Measurements from ENCODE around the gene NFX1. TPM values are rescaled to one million over a fixed set of nuclear protein-coding genes. Genes with fewer than 3 reads are reported as not detected.

Gene NFX1
- polyA plus RNA-seq, 1 donor = 33.4 TPM

DNA sequence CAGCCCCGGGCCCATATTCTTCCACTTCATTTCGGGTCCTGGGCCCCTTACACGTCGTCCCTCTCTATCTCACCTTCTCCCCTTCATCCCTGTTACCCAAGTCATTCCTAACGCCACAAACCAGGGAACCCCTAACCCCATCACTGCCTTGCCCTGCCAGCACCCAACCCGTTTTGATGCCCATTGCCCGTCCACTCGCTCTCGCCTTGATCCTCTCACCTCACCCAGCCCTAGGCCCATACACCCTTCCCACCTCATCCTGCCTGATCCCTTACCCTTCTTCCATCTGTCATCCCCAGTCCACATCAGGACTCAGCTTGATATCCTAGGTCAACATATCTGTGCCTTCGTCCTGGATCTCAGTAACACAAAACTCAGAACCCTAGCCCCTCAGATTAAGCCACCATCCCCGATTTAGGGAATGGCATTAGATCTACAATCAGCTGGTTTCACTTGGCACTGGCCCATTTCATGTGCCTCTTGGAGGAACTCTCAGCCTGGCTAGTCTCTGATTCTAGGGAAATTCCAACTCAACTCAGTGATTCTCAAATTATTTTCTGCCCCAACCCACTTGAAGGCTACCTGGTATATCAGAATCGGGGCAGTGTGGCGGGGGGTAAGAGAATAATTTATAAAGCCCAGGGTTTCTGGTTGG, 25.0 kb upstream of the NFX1 start:
- peaks cover 7% of the 10 kb centered on the region for H3K4me1 ChIP-seq (ENCODE audit: control insufficient read depth, insufficient read depth, low read length)
- peak overlapping the region; percentile 73 for H3K27ac ChIP-seq (ENCODE audit: low read length)
- H3K27me3 ChIP-seq (ENCODE audit: control insufficient read depth, insufficient read depth, low read length) = no peaks in the 10 kb centered on the region
- H3K4me3 ChIP-seq (ENCODE audit: low read length) = peak overlapping the region; percentile 82
- peaks cover 34% of the 10 kb centered on the region for H3K36me3 ChIP-seq (ENCODE audit: control insufficient read depth, insufficient read depth, low read length)
- 80% methylated on average over 1 of the region's 13 CpGs for WGBS (ENCODE audit: insufficient coverage, low lambda C conversion rate)
- H3K9me3 ChIP-seq (ENCODE audit: control insufficient read depth, low read depth, low read length) = no peaks in the 10 kb centered on the region
- peak in 1 of 2 donors; percentile 19 for DNase-seq

DNA sequence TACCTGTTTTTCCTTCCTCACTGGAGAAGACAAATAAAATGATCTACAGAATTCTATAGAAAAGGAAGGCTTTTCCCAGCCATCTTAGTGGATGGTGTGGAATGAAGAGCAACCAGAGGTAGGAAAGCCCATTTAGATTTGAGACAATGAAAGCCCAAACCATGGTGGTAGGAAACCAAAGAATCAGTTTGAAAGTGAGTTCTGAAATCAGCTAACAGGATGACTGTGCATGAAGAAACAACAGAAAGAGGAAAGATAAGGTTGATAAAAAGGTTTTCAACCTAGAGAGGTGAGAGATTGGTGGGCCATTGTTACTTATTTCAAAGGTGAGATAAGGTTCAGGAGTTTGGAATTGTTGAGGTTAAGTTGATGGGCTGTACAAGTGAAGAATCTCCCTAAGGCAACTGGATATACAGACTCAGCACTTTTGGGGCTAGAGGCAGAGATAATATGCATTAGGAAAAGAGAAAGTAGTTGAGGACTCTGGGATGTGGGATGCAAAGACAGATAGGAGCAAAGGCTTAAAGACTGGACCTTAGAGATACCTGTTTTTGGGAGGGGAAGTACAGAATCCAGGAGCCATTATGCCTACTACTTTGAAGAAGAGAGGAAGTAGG, 23.1 kb upstream of the NFX1 start:
- no peak overlapping the region for H3K27ac ChIP-seq (ENCODE audit: low read length)
- peaks cover 13% of the 10 kb centered on the region for H3K4me1 ChIP-seq (ENCODE audit: control insufficient read depth, insufficient read depth, low read length)
- no peaks in the 10 kb centered on the region for H3K9me3 ChIP-seq (ENCODE audit: control insufficient read depth, low read depth, low read length)
- H3K36me3 ChIP-seq (ENCODE audit: control insufficient read depth, insufficient read depth, low read length) = peaks cover 31% of the 10 kb centered on the region
- DNase-seq = no peak
- H3K27me3 ChIP-seq (ENCODE audit: control insufficient read depth, insufficient read depth, low read length) = no peaks in the 10 kb centered on the region
- no peak overlapping the region for H3K4me3 ChIP-seq (ENCODE audit: low read length)

DNA sequence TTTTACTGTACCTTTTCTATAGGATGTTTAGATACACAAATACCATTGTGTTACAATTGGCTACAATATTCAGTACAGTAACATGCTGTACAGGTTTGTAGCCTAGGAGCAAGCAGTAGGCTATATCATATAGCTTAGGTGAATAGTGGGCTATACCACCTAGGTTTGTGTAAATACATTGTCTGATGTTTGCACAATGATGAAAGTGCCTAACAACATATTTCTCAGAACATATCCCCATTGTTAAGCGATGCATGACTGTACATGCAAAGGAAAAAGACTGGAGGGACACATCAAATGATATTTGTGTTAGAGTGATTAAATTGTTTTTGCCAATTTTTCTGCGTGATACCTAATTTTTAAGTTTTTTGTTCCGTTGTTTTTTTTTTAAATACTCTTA, 20.2 kb upstream of the NFX1 start:
- no peak overlapping the region for H3K27ac ChIP-seq (ENCODE audit: low read length)
- H3K9me3 ChIP-seq (ENCODE audit: control insufficient read depth, low read depth, low read length) = no peaks in the 10 kb centered on the region
- DNase-seq = no peak
- peaks cover 48% of the 10 kb centered on the region for H3K36me3 ChIP-seq (ENCODE audit: control insufficient read depth, insufficient read depth, low read length)
- no peaks in the 10 kb centered on the region for H3K27me3 ChIP-seq (ENCODE audit: control insufficient read depth, insufficient read depth, low read length)
- 100% methylated on average over 2 of the region's 3 CpGs for WGBS (ENCODE audit: insufficient coverage, low lambda C conversion rate)
- no peak overlapping the region for H3K4me3 ChIP-seq (ENCODE audit: low read length)
- peaks cover 13% of the 10 kb centered on the region for H3K4me1 ChIP-seq (ENCODE audit: control insufficient read depth, insufficient read depth, low read length)

DNA sequence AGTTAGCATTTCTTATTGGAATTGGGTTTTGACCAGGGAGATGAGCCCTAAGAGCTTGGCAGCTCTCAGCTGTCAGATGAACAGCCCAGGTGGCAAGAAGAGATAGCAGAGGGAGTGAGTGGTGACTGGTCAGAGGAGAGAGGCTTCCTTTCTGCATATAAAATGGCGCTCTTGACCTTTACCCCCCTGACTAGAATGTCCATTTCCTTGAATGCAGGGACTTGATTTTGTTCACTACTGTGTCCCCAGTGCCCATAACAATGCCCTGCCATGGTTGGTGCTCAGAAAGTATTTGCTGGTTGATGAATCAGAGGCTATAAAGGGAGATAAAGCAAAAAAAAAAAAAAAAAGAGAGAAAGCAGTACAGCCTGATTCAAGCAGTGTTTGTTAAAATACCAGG, 18.3 kb upstream of the NFX1 start:
- H3K27me3 ChIP-seq (ENCODE audit: control insufficient read depth, insufficient read depth, low read length) = no peaks in the 10 kb centered on the region
- WGBS (ENCODE audit: insufficient coverage, low lambda C conversion rate) = no CpG with 5 or more reads among the region's 1 CpG
- DNase-seq = peak; percentile 43 to 73
- H3K27ac ChIP-seq (ENCODE audit: low read length) = peak overlapping the region; percentile 58
- H3K4me1 ChIP-seq (ENCODE audit: control insufficient read depth, insufficient read depth, low read length) = peaks cover 5% of the 10 kb centered on the region
- no peaks in the 10 kb centered on the region for H3K9me3 ChIP-seq (ENCODE audit: control insufficient read depth, low read depth, low read length)
- H3K36me3 ChIP-seq (ENCODE audit: control insufficient read depth, insufficient read depth, low read length) = peaks cover 65% of the 10 kb centered on the region
- H3K4me3 ChIP-seq (ENCODE audit: low read length) = no peak overlapping the region

DNA sequence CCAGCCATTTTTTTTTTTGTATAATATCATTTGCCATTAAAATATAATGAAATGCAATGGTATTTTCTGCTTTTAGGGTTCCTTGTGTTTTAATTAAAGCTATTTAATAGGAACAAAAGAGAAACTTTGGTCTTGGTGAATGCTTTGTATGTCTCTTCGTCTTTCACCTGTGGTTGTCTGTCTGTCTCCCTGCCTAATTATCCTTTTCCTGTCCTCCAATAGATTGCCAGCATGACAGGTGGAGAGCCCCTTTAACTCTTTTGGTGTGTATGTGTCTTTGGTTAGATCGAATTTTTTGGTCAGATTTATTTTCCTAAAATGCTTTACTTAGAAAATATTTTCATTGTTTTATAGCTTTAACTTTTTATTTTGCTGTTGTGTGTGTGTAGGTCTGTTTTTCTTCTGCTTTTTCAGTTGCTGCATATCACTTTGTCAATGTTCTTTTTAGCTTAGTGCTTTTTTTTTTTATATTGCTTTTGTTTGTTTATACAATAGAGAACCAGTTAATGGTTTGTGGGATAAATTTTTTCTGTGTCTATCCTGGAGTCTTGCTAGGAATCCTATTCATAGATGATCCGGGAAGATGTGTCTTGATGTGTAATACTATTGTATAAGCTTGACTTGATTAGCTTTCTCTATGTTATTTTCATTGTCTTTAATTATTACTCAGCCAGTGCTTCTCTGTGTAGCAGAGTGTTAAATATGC, 16.9 kb upstream of the NFX1 start:
- WGBS (ENCODE audit: insufficient coverage, low lambda C conversion rate) = 90% methylated on average over 2 of the region's 3 CpGs
- H3K36me3 ChIP-seq (ENCODE audit: control insufficient read depth, insufficient read depth, low read length) = peaks cover 71% of the 10 kb centered on the region
- H3K9me3 ChIP-seq (ENCODE audit: control insufficient read depth, low read depth, low read length) = no peaks in the 10 kb centered on the region
- no peaks in the 10 kb centered on the region for H3K27me3 ChIP-seq (ENCODE audit: control insufficient read depth, insufficient read depth, low read length)
- peaks cover 5% of the 10 kb centered on the region for H3K4me1 ChIP-seq (ENCODE audit: control insufficient read depth, insufficient read depth, low read length)
- no peak overlapping the region for H3K27ac ChIP-seq (ENCODE audit: low read length)
- no peak overlapping the region for H3K4me3 ChIP-seq (ENCODE audit: low read length)
- no peak for DNase-seq

DNA sequence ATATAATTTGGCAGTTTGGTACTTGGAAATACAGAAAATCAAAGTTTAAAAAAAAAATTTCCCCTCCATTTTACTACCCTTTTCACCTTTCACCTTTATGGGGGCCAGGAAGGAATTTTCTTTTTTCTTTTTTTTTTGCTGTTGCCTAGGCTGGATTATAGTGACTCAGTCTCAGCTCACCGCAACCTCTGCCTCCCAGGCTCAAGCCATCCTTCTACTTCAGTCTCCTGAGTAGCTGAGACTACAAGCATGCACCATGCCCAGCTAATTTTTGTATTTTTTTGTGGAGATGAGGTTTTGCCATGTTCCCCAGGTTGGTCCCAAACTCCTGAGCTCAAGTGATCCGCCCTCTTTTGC, 16.4 kb upstream of the NFX1 start:
- H3K4me1 ChIP-seq (ENCODE audit: control insufficient read depth, insufficient read depth, low read length) = peaks cover 5% of the 10 kb centered on the region
- no peaks in the 10 kb centered on the region for H3K27me3 ChIP-seq (ENCODE audit: control insufficient read depth, insufficient read depth, low read length)
- no peak overlapping the region for H3K4me3 ChIP-seq (ENCODE audit: low read length)
- no peak for DNase-seq
- no CpG with 5 or more reads among the region's 2 CpGs for WGBS (ENCODE audit: insufficient coverage, low lambda C conversion rate)
- H3K36me3 ChIP-seq (ENCODE audit: control insufficient read depth, insufficient read depth, low read length) = peaks cover 76% of the 10 kb centered on the region
- H3K27ac ChIP-seq (ENCODE audit: low read length) = no peak overlapping the region
- no peaks in the 10 kb centered on the region for H3K9me3 ChIP-seq (ENCODE audit: control insufficient read depth, low read depth, low read length)

DNA sequence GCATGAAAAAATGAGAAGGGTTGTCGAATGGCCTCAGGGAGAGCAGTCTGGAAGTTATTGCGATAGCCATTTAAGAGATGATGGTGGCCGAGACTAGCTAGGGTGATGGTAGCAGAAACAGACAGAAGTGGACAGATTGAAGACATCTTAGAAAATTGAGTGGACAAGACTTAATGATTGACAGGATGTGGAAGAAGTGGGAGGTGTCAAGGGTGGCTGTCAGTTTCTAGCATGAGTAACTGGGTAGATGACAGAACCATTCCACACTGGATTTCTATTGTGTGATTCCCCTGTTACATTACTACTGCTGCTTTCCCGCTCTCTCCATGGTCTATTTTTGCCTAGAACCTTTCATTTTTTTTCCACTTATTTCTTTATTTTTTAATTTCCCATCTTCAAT, 12.8 kb upstream of the NFX1 start:
- peaks cover 73% of the 10 kb centered on the region for H3K36me3 ChIP-seq (ENCODE audit: control insufficient read depth, insufficient read depth, low read length)
- H3K9me3 ChIP-seq (ENCODE audit: control insufficient read depth, low read depth, low read length) = no peaks in the 10 kb centered on the region
- no peak for DNase-seq
- no peak overlapping the region for H3K4me3 ChIP-seq (ENCODE audit: low read length)
- no peaks in the 10 kb centered on the region for H3K4me1 ChIP-seq (ENCODE audit: control insufficient read depth, insufficient read depth, low read length)
- WGBS (ENCODE audit: insufficient coverage, low lambda C conversion rate) = 100% methylated on average over 3 of the region's 4 CpGs
- H3K27me3 ChIP-seq (ENCODE audit: control insufficient read depth, insufficient read depth, low read length) = no peaks in the 10 kb centered on the region
- no peak overlapping the region for H3K27ac ChIP-seq (ENCODE audit: low read length)

DNA sequence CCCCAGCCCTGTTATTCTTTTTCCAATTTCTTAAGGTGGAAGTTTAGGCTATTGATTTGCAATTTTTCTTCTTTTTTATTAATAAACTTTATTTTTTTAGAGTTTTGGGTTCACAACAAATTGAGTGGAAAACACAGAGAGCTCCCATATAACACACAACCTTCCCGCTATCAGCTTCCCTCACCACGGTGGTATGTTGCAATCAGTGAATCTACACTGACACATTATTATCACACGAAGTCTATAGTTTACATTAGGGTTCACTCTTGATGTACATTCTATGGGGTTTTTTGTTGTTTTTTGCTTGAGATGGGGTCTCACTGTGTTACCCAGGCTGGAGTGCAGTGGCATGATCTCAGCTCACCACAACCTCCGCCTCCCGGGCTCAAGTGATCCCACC, 4.8 kb upstream of the NFX1 start:
- Histone ChIP-seq H3K4me3 (ENCODE audit: low read length) (no peak overlapping the region), H3K36me3 (ENCODE audit: control insufficient read depth, insufficient read depth, low read length) (peaks cover 12% of the 10 kb centered on the region), H3K27me3 (ENCODE audit: control insufficient read depth, insufficient read depth, low read length) (no peaks in the 10 kb centered on the region), H3K27ac (ENCODE audit: low read length) (no peak overlapping the region), H3K4me1 (ENCODE audit: control insufficient read depth, insufficient read depth, low read length) (peaks cover 7% of the 10 kb centered on the region), H3K9me3 (ENCODE audit: control insufficient read depth, low read depth, low read length) (no peaks in the 10 kb centered on the region)
- no peak for DNase-seq
- WGBS (ENCODE audit: insufficient coverage, low lambda C conversion rate) = no CpG with 5 or more reads among the region's 5 CpGs

DNA sequence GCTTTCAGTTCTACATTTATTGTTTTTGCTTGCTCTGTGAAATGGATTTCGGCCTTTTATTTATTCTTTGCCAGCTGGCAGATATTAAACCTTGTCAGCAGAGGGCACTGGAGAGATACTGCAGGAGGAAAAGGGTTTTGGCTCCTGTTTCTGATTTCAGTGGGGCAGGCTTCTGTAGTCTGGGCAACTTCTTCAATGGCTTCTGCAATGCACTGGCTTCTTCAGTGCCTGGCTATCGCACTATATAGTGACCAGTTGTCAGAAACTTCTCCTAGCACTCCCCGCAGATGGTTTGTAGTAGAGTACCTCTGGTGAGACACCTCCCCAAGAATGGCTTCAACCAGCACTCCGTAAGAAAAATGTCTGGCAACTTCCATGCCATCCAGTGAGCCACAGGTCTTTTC, 3.2 kb upstream of the NFX1 start:
- H3K4me1 ChIP-seq (ENCODE audit: control insufficient read depth, insufficient read depth, low read length) = peaks cover 20% of the 10 kb centered on the region
- no peaks in the 10 kb centered on the region for H3K27me3 ChIP-seq (ENCODE audit: control insufficient read depth, insufficient read depth, low read length)
- H3K27ac ChIP-seq (ENCODE audit: low read length) = peak overlapping the region; percentile 14
- H3K9me3 ChIP-seq (ENCODE audit: control insufficient read depth, low read depth, low read length) = no peaks in the 10 kb centered on the region
- peaks cover 9% of the 10 kb centered on the region for H3K36me3 ChIP-seq (ENCODE audit: control insufficient read depth, insufficient read depth, low read length)
- H3K4me3 ChIP-seq (ENCODE audit: low read length) = no peak overlapping the region
- WGBS (ENCODE audit: insufficient coverage, low lambda C conversion rate) = no CpG with 5 or more reads among the region's 4 CpGs
- DNase-seq = peak in 1 of 2 donors; percentile 66

DNA sequence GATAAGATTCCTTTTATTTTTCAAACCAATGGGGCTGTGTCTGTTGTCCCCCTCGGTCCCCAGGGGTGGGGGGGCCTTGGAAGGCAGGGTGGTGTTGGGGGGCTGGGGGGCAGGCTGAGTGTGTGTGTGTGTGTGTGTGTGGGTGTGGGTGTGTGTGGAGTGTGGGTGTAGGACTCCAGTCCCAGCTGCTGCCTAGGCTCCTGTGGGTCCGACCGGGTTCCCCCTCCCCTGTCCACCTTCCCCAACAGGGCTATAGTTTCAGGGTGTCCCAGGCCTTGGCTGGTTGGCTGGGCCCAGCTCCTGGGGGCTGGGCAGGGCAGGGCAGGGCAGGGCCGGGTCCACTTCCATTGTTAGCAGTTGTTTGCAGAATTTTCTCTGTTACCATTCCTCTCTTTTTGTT, 2.1 kb upstream of the NFX1 start:
- Histone ChIP-seq H3K9me3 (ENCODE audit: control insufficient read depth, low read depth, low read length) (no peaks in the 10 kb centered on the region), H3K4me1 (ENCODE audit: control insufficient read depth, insufficient read depth, low read length) (peaks cover 32% of the 10 kb centered on the region), H3K4me3 (ENCODE audit: low read length) (no peak overlapping the region), H3K27me3 (ENCODE audit: control insufficient read depth, insufficient read depth, low read length) (no peaks in the 10 kb centered on the region), H3K27ac (ENCODE audit: low read length) (no peak overlapping the region), H3K36me3 (ENCODE audit: control insufficient read depth, insufficient read depth, low read length) (peaks cover 13% of the 10 kb centered on the region)
- DNase-seq = no peak
- WGBS (ENCODE audit: insufficient coverage, low lambda C conversion rate) = no CpG with 5 or more reads among the region's 4 CpGs
